Peyer's patch (tissue), 4 donors: Measurements from ENCODE around the gene ACOX1.
"Not testable (repeated sequence)": the region's sequence is repeated elsewhere in the genome, so short reads cannot be mapped to it uniquely, and the experiment has no call there.

Source experiments
- POLR2A ChIP-seq, 2 donors: fragments of 450-650 bp; IDR thresholded peaks; one replicate each; pipeline ENCODE4 v1.5.1; 2017; ENCODE audit warnings: antibody characterized with exemption in 2 of 2, mild to moderate bottlenecking in 2 of 2, moderate library complexity in 2 of 2
- TF ChIP-seq, protein P1 (sequence below), 6 experiments: fragments of 450-650 bp in 4 of 6; fragments of 200-600 bp in 2 of 6; sonication (generic) in 1 of 6; IDR thresholded peaks; one replicate each; pipeline ENCODE4 v1.5.1; 2017 to 2019; ENCODE audit warnings: antibody characterized with exemption in 6 of 6, mild to moderate bottlenecking in 3 of 6, moderate library complexity in 1 of 6

DNA sequence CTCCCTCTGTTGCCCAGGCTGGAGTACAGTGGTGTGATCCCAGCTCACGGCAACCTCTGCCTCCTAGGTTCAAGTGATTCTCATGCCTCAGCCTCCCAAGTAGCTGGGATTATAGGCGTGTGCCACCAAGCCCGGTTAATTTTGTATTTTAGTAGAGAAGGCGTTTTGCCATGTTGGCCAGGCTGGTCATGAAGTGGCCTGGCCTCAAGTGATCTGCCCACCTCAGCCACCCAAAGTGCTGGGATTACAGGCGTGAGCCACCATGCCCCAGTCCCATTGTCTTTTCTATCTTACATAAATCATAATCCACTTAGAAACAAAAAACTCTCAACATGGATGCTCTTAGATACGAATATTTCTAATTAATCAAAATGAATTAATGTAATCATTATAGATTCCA lies 3.8 kb downstream of the ACOX1 start:
- TF ChIP-seq, protein P1, sequence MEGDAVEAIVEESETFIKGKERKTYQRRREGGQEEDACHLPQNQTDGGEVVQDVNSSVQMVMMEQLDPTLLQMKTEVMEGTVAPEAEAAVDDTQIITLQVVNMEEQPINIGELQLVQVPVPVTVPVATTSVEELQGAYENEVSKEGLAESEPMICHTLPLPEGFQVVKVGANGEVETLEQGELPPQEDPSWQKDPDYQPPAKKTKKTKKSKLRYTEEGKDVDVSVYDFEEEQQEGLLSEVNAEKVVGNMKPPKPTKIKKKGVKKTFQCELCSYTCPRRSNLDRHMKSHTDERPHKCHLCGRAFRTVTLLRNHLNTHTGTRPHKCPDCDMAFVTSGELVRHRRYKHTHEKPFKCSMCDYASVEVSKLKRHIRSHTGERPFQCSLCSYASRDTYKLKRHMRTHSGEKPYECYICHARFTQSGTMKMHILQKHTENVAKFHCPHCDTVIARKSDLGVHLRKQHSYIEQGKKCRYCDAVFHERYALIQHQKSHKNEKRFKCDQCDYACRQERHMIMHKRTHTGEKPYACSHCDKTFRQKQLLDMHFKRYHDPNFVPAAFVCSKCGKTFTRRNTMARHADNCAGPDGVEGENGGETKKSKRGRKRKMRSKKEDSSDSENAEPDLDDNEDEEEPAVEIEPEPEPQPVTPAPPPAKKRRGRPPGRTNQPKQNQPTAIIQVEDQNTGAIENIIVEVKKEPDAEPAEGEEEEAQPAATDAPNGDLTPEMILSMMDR (IDR thresholded peaks at IDR 0.05): not testable (repeated sequence)
- not testable (repeated sequence) for TF ChIP-seq POLR2A (IDR thresholded peaks at IDR 0.05)
